Frontal cortex (tissue), 4 donors: Measurements from ENCODE around the gene NR1D2. TPM values are rescaled to one million over a fixed set of nuclear protein-coding genes. Genes with fewer than 3 reads are reported as not detected.

Experiments
- DNase-seq, 2 donors: peaks; one replicate each; pipeline ENCODE4 v3.0.0; 2012; ENCODE audit warnings: low spot score in 2 of 2
- FAIRE-seq: peaks from 2 replicates; lab custom pipeline; 2012; peaks lifted over from hg19 to GRCh38; lab: Jason Lieb, UNC
- total RNA-seq: library from RNA; depleted of rRNA; stranded (reverse); fragments of >200 nt; gene quantifications from one replicate; pipeline ENCODE4 v1.2.3, GENCODE V29; 2014
- donor health status: control.
- donor health status: control.
- donor health status: control.

The NR1D2 gene
- total RNA-seq, 1 donor from 2014 or later, result 39.5 TPM

- DNase-seq (no peak), FAIRE-seq (no peak)
Observed at GRCh38 chr3:23960649-23961048, 15.6 kb downstream of the NR1D2 start.

GRCh38 chr3:23961066-23961465, 16.0 kb downstream of the NR1D2 start:
- DNase-seq (no peak), FAIRE-seq (no peak)

DNA sequence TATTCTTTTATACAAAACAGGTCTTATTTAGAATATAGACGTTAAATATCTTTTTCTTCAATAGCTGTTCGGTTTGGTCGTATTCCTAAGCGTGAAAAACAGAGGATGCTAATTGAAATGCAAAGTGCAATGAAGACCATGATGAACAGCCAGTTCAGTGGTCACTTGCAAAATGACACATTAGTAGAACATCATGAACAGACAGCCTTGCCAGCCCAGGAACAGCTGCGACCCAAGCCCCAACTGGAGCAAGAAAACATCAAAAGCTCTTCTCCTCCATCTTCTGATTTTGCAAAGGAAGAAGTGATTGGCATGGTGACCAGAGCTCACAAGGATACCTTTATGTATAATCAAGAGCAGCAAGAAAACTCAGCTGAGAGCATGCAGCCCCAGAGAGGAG, 16.8 kb downstream of the NR1D2 start:
- DNase-seq (no peak), FAIRE-seq (no peak)

- no peak for FAIRE-seq
- DNase-seq, result no peak
Observed at GRCh38 chr3:23964537-23965235, 19.6 kb downstream of the NR1D2 start.

DNA sequence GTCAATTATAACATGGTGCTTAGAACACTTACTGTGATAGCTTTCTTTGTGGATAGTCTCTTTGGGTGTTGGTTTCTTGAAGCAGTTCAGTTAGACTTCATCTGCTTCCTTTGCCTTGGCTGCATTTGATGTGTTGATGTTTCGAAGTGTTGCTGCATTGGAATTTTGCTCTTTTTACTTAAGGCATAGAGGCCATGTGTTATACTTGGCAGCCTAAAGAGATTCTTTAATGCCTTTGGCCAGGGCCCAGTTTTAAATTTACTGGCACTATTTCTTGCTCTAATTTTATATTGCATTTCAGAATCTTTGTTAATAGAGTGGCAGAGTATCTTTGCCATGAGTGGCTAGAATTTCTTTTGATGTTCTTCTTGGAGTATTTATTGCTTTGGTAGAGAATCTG, 21.2 kb downstream of the NR1D2 start:
- FAIRE-seq (no peak), DNase-seq (no peak)

DNA sequence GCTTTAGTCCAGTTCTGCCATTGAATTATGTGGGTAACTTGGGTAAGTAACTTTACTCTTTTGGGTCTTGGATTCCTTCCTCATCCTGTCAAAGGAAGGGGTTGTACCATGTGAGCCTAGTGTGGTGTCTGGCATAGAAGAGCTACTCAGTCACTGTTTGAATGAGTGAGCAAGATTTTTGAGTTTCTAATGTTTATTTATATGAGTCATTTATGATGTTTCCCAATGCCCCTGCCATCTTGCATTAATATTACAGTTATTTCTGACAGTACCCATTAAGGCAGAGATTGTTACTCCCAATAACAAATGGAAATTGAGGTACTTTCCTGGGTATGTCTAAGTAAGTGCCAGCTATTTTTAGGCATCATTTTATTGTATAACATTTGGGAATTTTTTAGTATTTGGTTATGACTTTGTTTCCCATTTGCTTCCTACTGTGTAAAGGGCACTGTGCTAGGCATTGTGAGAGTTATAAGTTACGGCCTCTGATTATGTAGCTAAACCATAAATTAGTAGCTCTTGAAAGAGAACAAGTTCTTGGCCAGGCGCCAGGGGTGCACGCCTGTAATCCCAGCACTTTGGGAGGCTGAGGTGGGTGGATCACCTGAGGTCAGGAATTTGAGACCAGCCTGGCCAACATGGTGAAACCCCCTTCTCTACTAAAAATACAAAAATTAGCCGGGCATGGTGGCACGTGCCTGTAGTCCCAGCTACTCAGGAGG, 23.5 kb downstream of the NR1D2 start:
- DNase-seq, result no peak
- FAIRE-seq, result no peak

DNA sequence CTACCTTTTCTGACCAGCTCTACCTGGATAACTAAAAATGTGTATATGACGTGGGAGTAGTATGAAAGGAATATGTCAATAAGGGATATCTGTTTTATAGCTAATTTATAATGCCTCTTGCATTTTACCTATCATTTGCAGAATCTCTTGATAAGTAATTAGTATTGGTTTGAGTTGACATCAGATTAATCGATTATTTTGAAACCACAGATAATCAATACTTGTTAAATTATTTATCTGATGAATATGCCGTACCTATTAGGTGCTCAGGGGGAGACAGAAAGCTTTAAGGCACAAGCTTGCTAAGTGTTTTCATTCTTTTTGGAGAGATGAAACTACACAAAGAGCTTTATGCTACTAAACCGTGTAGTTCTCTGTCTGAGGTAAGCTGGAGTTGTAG, 24.3 kb downstream of the NR1D2 start:
- FAIRE-seq (no peak), DNase-seq (no peak)

DNA sequence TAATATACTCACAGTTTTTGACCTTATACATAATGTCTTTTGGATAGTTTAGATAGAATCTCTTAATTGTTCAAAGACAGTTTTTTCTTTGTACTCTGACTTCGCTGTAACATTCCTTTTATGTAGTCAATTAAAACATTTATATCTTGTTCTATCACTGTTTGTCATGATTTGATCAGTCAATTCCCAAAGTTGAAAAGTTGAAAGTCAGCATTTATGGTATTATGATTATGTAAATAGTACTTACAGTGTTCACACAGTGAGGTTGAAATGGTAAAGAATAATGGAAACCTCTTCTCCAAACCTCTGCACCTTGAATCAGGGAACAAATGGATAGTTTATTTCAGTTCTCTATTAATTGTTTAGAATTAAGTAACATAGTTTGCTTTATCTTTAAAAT, 26.6 kb downstream of the NR1D2 start:
- DNase-seq, result no peak

GRCh38 chr3:23976555-23976954, 31.5 kb downstream of the NR1D2 start:
- no peak for FAIRE-seq
- DNase-seq, result no peak

More for the DNA sequence above, 26.6 kb downstream of the NR1D2 start:
- FAIRE-seq, result no peak

- FAIRE-seq (no peak), DNase-seq (no peak)
Observed at GRCh38 chr3:23979569-23979968, 34.5 kb downstream of the NR1D2 start.

DNA sequence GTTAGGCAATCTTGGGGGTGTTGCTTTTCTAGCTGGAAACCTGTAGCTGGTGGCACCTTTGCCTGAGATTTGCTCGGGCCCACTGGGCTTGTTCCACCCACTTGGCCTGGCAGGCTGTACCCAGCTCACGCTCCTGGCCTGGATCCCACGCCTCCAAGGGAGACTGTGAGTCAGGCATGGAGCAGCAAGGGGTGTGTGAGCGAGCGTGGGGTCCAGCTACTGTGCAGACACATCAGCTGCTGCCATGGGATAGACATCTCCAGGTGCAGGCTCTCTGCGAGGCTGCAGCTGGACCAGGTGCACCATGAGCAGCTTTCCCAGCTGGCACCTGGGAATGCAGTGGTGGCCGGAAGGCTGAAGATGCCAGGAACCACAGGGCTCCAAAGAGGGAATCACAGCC, 36.0 kb downstream of the NR1D2 start:
- DNase-seq, result no peak

DNA sequence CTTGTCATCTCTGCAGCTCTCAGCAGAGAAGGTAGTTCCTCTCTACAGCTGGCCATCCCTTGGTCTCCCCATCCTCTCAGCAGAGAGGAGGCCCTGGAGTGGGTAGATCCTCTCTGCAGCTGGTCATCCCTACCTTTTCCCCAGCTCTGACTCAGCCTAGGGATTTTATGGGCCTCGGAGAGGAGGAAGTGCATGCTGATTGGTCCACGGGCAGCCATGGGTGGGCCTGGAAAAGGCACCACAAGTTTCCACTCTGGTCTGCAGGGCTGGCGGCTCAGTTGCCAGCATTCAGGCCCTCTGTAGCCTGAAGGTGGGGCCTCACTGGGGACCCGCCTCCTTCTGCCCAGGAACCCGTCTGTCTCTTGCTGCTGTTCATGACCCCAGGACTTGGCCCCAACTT, 36.9 kb downstream of the NR1D2 start:
- no peak for DNase-seq
- FAIRE-seq, result no peak

More for the DNA sequence above, 36.0 kb downstream of the NR1D2 start:
- FAIRE-seq, result no peak

DNA sequence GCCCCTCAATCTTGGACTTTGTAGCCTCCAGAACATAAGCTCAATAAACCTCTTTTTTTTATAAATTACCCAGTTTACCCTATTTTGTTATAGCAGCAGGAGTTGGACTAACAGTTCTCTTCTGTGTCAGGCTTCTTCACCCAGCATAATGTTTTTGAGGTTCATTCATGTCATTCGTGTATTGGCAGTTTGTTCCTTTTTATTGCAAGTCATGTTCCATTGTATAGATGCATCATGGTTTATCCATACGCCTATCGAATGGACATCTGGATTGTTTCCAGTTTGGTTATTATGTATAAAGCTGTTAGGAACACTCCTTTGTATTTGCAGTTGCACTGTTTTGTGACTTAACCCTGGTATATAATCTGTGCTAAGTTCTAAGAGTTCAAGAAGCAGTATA, 39.8 kb downstream of the NR1D2 start:
- DNase-seq, result no peak
- no peak for FAIRE-seq

DNA sequence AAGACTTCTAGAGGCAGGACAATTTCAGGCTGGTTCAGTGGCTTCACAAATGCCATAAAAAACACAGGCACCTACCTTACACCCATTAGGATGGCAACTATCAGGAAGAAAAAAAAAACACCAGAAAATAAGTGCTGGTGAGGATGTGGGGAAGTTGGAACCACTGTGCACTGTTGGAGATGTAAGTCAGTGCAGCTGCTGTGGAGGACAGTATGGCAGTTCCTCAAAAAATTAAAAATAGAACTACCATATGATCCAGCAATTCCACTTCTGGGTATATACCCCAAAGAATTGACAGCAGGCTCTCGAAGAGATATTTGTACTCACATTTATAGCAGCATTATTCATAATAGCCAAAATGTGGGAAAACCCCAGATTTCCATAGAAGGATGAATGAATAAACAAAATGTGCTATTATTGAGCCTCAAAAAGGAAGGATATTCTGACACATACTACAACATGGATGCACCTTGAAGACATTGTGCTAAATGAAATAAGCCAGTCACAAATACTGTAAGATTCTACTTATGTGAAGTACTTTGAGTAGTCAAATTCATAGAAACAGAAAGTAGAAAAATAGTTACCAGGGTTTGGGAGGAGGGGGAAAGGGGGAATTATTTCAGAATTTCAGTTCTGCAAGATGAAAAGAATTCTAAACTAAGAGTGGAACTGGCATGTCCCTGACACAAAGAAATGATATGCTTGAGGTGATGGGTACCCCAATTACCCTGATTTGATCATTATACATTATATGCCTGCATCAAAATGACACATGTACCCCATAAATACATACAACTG, 40.9 kb downstream of the NR1D2 start:
- no peak for FAIRE-seq

DNA sequence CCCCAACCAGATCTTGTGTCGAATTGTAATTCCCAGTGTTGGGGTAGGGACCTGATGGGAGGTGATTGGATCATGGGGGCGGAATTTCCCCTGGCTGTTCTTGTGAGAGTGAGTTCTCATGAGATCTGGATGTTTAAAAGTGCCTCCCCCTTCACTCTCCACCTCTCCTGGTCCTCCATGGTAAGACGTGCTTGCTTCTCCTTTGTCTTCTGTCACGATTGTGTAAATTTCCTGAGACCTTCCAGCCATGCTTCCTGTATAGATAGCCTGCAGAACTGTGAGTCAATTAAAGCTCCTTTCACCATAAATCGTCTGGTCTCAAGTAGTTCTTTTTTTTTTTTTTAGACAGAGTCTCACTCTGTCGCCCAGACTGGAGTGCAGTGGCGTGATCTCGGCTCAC, 42.3 kb downstream of the NR1D2 start:
- no peak for FAIRE-seq

More for the DNA sequence above, 40.9 kb downstream of the NR1D2 start:
- no peak for DNase-seq

DNA sequence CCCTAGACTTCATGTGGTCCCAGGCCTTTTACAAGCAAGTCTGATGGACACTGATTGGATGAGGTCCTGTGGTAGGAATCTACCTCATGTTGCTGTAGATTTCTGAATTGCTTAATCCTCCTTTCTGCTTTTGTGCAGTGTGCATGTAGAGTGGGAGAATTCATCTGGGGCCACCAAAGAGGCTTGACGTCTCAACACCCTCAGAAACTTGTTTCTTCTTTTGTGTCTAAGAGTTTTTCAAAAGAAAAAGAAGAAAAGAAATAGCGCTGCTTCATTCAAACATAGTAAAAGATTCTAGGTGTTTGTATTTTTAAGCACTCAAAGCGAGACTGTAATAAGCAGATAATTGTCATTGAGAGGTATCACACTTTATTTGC, 46.2 kb downstream of the NR1D2 start:
- no peak for FAIRE-seq
- no peak for DNase-seq

More for the DNA sequence above, 42.3 kb downstream of the NR1D2 start:
- DNase-seq, result no peak

- DNase-seq (peak; percentile 24 to 46), FAIRE-seq (peak; percentile 57)
Observed at GRCh38 chr3:23991683-23992628, 46.9 kb downstream of the NR1D2 start.

GRCh38 chr3:23993556-23994243, 48.6 kb downstream of the NR1D2 start:
- DNase-seq (no peak), FAIRE-seq (no peak)

- FAIRE-seq (no peak), DNase-seq (no peak)
Observed at GRCh38 chr3:23994244-23994569, 49.1 kb downstream of the NR1D2 start.
